ENCODE data around the gene GFI1B. TPM values are rescaled to one million over a fixed set of nuclear protein-coding genes. Genes with fewer than 3 reads are reported as not detected.

Gene GFI1B
- total RNA-seq, 4 donors from 2014 or later, result 0.11 TPM; not detected in 3

DNA sequence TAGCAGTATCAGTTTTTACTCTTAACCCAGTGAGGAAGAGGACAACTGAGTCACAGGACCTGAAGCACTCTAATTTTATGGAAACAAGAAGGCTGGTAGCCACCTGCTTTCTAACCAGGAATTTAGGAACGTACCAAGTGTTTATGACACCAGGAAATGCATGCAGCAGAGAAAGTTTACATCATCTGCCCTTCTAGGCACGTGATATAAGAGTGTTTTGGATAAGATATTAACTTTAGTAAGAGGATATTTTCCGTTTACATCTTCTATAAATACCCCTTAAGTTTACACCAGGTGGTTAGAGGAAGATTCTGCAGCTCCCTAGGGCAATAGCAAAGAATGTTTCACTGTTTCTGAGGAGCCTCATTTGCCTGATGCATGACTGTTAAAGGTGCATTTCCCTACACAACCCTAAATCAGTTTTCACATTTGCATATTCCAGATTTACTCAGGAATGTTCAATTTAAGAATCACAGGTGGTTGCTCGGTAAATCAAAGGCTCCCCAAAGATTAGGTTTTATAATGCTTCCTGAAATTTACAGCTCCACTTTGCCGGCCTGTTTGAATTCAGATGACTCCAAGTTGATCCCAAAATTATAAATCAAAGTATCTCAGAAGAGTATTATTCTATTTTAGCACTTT, 35.8 kb upstream of the GFI1B start:
- H3K36me3 ChIP-seq, result no peaks in the 10 kb centered on the region
- H3K27ac ChIP-seq, result no peak overlapping the region
- H3K27me3 ChIP-seq, result no peaks in the 10 kb centered on the region
- H3K4me3 ChIP-seq (replicated peaks in 1 of 3), result no peak overlapping the region
- no peaks in the 10 kb centered on the region for H3K9me3 ChIP-seq
- DNase-seq, result no peak
- no peak for TF ChIP-seq POLR2A (IDR thresholded peaks at IDR 0.05)
- TF ChIP-seq, protein P1, sequence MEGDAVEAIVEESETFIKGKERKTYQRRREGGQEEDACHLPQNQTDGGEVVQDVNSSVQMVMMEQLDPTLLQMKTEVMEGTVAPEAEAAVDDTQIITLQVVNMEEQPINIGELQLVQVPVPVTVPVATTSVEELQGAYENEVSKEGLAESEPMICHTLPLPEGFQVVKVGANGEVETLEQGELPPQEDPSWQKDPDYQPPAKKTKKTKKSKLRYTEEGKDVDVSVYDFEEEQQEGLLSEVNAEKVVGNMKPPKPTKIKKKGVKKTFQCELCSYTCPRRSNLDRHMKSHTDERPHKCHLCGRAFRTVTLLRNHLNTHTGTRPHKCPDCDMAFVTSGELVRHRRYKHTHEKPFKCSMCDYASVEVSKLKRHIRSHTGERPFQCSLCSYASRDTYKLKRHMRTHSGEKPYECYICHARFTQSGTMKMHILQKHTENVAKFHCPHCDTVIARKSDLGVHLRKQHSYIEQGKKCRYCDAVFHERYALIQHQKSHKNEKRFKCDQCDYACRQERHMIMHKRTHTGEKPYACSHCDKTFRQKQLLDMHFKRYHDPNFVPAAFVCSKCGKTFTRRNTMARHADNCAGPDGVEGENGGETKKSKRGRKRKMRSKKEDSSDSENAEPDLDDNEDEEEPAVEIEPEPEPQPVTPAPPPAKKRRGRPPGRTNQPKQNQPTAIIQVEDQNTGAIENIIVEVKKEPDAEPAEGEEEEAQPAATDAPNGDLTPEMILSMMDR (IDR thresholded peaks at IDR 0.05), result no peak
- H3K4me1 ChIP-seq, result peaks cover 13 to 21% of the 10 kb centered on the region in 2 donors
- 64 to 66% methylated on average over 5 of the region's 5 CpGs for WGBS, 2 donors
- intact Hi-C loops (cut with DNase I), result no loop called here

DNA sequence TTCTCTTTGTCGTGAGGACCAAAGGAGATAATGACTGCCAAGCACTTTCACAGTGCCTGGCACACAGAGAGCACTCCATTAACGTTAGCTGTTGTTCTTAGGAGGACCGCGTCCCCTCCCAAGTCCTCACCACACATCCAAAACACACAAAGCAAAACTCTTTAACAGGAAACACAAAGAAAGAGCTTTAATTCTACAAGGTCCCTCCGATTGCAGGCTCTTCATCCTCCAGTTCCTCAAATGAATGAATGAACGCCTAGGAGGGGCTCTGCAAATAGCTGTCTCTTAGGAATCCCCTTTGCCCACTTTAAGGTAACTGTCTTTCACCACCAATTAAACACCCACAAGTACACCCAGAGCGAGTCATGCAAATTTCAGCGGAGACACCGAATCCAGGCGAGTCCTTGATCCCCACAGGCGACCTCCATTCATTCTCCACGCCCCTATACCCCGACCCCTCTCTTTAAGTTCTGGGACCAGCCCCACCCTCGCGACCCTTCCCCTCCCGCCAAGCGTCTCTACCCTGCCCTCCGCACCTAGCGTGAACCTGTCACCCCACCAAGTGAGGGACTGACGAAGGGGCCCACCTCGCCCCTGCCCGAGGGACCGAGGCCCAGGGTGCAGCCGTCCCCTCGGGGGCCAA, 34.7 kb upstream of the GFI1B start:
- DNase-seq, result no peak
- no peak for TF ChIP-seq POLR2A (IDR thresholded peaks at IDR 0.05)
- TF ChIP-seq, protein P1 (IDR thresholded peaks at IDR 0.05), result no peak
- Histone ChIP-seq H3K4me1 (peaks cover 13 to 21% of the 10 kb centered on the region in 2 donors), H3K27ac (peak overlapping the region; percentile 95 to 100 (median 97)), H3K27me3 (no peaks in the 10 kb centered on the region), H3K4me3 (replicated peaks in 1 of 3) (peak overlapping the region; percentile 85 to 100 (median 95)), H3K9me3 (no peaks in the 10 kb centered on the region), H3K36me3 (no peaks in the 10 kb centered on the region)
- intact Hi-C loops (cut with DNase I), result no loop called here
- 1% methylated on average over 23 to 25 of the region's 25 CpGs for WGBS, 2 donors

DNA sequence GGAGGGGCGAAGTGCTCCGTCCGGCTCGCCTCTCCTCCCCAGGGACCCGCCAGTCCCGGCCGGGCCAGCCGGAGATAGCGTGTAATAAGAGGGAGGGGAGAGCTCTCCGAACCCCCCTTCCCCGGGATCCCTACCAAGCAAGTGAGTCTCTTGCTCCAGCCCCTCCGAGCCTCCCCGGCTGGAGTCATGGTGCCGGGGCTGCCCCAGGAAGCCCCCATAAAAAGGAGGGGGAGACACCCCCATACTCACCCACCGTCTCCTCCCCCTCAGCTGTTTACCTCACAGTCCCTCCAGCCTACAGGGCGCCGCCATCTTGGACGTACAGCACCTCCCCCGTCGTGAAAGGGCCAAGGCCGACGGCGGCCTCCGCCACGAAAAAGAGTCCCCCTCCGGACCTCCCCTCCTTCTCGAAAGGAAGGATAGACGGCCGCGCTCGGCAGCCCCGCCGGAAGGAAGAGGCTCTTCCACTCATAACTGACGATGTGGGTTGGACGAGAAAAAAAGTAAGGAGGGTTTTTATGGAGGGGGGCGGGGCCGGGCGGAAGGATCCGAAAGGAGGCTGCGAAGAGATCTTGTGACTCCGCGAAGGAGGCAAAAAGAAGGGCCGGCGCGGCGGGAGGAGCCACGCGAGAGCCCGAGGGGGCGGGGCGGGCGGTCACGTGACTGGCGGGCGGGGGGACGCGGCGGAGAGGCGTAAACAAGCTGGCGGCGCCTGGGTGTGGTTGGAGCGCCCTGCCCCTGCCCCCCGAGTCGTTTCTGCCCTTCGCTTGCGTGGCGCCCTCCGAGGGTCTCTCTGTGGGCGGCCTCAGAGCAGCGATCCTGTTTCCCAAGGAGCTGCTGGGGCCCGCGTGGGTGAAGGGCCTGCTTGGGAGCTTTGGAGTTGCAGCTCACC, 34.0 kb upstream of the GFI1B start, which contains the start of gene TSC1:
Gene TSC1, minus strand, starts transcription at position 323 of the 892 bp plus-strand sequence. CDS start 15,744 bp downstream, outside the sequence.
- WGBS, 2 donors, result 1% methylated on average over 41 to 44 of the region's 72 CpGs
- peaks cover 13 to 21% of the 10 kb centered on the region in 2 donors for H3K4me1 ChIP-seq
- TF ChIP-seq POLR2A (IDR thresholded peaks at IDR 0.05), result peak in 1 of 2 donors; percentile 59
- TF ChIP-seq, protein P1 (IDR thresholded peaks at IDR 0.05), result no peak
- peak within 1 kb of the TSS; percentile 95 to 100 (median 97) for H3K27ac ChIP-seq
- intact Hi-C loops (cut with DNase I), result no loop called here
- no peaks in the 10 kb centered on the region for H3K27me3 ChIP-seq
- peak within 1 kb of the TSS; percentile 85 to 100 (median 95) for H3K4me3 ChIP-seq (replicated peaks in 1 of 3)
- no peaks in the 10 kb centered on the region for H3K9me3 ChIP-seq
- peak; percentile 94 to 97 for DNase-seq
- H3K36me3 ChIP-seq, result no peaks in the 10 kb centered on the region

DNA sequence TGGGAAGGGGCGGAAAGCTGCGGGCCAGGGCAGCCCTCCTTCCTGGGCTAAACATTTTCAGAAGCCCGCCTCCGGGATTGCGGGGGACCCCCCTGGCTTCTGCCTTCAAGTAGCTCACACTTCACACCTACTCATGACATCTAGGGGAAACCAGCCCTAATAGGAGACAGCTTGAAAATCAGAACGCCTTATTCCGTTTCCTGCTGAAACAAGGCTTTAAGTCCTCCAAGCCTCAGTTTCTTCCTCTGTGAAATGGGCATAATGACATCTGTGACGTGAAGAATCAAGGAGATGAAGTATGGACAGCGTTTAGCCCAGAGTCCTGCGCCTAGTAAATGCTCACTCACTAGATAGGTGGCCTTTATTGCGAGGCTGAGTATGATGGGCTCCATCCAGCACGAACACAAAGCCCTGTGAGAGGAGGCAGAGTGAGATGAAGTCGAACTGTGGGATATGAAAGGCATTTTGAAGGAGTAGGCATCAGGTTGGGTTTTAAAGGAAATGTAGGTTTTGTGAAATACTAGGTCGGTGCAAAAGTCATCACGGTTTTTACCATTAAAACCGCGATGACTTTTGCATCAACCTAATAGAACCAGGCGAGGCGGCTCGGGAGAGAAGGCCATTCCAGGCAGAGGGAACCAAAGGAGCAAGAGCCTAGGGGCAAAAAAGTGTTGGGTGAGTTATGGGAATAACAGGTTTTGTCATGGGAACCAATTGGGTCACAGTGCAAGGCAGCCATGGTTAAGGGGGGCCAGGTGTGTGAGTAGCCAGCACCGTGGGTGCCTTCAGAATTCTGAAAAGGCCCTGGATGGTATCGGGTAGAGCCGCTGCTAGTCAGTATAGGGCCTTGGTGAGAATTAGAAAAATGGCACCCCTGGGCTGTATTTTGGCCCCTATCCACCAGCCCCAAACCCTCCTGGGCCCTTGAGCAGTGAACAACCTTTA, 33.0 kb upstream of the GFI1B start:
- intact Hi-C loops (cut with DNase I), result no loop called here

More for the DNA sequence above, 33.0 kb upstream of the GFI1B start:
- peak overlapping the region in 2 of 3 donors; percentile 85 to 95 for H3K4me3 ChIP-seq (replicated peaks in 1 of 3)
- TF ChIP-seq POLR2A (IDR thresholded peaks at IDR 0.05), result no peak
- TF ChIP-seq, protein P1 (IDR thresholded peaks at IDR 0.05), result no peak
- peak overlapping the region; percentile 95 to 100 (median 97) for H3K27ac ChIP-seq
- DNase-seq, result no peak
- H3K27me3 ChIP-seq, result no peaks in the 10 kb centered on the region
- WGBS, 2 donors, result 63 to 68% methylated on average over 23 of the region's 23 CpGs
- no peaks in the 10 kb centered on the region for H3K36me3 ChIP-seq
- peaks cover 13 to 21% of the 10 kb centered on the region in 2 donors for H3K4me1 ChIP-seq
- H3K9me3 ChIP-seq, result no peaks in the 10 kb centered on the region

Measured in thyroid gland (tissue), 4 donors.